Smooth muscle cell of the umbilical artery (primary cell): ENCODE measurements around the gene SECISBP2. TPM values are rescaled to one million over a fixed set of nuclear protein-coding genes. Genes with fewer than 3 reads are reported as not detected.

Source experiments
- total RNA-seq: library from RNA; depleted of rRNA; stranded (reverse); fragments of >200 nt; gene quantifications from 2 replicates; pipeline ENCODE4 v1.2.3, GENCODE V29; 2014

Gene SECISBP2, protein sequence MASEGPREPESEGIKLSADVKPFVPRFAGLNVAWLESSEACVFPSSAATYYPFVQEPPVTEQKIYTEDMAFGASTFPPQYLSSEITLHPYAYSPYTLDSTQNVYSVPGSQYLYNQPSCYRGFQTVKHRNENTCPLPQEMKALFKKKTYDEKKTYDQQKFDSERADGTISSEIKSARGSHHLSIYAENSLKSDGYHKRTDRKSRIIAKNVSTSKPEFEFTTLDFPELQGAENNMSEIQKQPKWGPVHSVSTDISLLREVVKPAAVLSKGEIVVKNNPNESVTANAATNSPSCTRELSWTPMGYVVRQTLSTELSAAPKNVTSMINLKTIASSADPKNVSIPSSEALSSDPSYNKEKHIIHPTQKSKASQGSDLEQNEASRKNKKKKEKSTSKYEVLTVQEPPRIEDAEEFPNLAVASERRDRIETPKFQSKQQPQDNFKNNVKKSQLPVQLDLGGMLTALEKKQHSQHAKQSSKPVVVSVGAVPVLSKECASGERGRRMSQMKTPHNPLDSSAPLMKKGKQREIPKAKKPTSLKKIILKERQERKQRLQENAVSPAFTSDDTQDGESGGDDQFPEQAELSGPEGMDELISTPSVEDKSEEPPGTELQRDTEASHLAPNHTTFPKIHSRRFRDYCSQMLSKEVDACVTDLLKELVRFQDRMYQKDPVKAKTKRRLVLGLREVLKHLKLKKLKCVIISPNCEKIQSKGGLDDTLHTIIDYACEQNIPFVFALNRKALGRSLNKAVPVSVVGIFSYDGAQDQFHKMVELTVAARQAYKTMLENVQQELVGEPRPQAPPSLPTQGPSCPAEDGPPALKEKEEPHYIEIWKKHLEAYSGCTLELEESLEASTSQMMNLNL
- total RNA-seq = 24.6 and 33.0 TPM in 2 replicates

DNA sequence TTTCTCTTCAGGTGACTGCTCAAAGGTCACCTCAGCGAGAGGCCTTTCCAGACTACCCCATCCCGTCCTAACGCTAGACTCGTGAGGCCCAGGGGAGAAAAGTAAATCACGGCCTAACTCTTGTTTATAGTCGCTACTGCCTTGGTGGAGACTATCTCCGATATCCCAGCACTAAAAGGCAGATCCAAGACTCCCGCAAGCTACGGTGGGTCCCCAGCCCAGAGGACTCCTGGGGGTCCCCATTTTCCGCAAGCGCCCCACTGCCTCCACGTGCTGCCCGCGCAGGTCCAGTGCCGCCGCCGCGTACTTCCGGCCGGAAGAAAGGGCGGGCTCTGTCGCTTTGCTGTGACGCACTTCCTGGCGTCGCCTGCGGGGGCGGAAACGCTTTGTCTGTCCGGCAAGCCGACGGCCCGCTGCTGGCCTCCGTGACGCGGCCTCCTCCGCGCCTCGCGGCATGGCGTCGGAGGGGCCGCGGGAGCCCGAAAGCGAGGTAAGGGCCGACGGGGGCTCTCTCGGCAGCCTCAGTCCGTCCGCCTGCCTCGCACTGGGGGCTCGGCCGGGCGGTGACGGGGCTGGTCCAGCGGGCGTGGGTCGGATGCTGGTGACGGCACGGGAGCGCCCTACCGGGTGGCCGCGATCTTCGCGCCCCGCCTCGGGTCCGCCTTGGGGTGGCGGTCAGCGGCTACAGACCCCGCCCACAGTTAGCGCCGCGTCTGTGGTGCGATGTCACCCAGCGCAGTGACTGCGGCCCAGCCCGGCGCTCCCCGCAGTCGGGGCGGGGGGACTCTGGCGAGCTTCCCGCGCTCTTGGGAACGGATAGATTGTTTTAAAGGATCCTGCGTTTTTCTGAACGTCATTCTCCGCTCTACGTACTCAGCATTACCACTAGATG, at the start of gene SECISBP2:
Gene SECISBP2, plus strand, starts transcription at position 378 of the 892 bp plus-strand sequence. Its CDS starts 77 bp downstream, at position 455.

GRCh38 chr9:89310475-89311345, 7.6 kb upstream of the SECISBP2 start, which contains the start of gene CKS2:
Gene CKS2, plus strand, starts transcription at chr9:89311195. Its CDS starts 98 bp downstream, at chr9:89311293.

Other genes starting within 250 kb of the SECISBP2 start
- 63.2 and 79.2 TPM in 2 replicates for gene SHC3, start 139.7 kb upstream of the SECISBP2 start, total RNA-seq
- gene CKS2, start 7.3 kb upstream of the SECISBP2 start, total RNA-seq = 34.1 and 80.7 TPM in 2 replicates
- 0.14 and 0.30 TPM in 2 replicates for gene SEMA4D, start 179.6 kb downstream of the SECISBP2 start, total RNA-seq